IMR-90 (cell line): ENCODE measurements around the gene ZCCHC24. TPM values are rescaled to one million over a fixed set of nuclear protein-coding genes. Genes with fewer than 3 reads are reported as not detected.

Experiments
- ATAC-seq: fragments of 200-7000 bp; cut with Tn5 transposase; 2 replicates; pipeline ENCODE4 v1.9.1; 2020; ENCODE audit warnings: low read depth, mild to moderate bottlenecking, moderate library complexity
- BruUV-seq: library from RNA; stranded (reverse); fragments of 400-500 nt; replicated peaks from 2 replicates; lab custom pipeline; 2021; lab: Mats Ljungman, UMichigan
- CTCF ChIA-PET: fragments of 300-600 bp; formaldehyde crosslinking; extraction: SDS; loops from one replicate; lab custom pipeline; 2021; ENCODE audit warnings: antibody characterized with exemption; lab: Yijun Ruan, JAX
- POLR2A ChIA-PET: fragments of 300-600 bp; sonication (Branson Sonifier 250); formaldehyde crosslinking; loops from one replicate; lab custom pipeline; 2022; ENCODE audit warnings: antibody characterized with exemption; ENCODE audit not compliant: unreplicated experiment; lab: Charles Lee
- DNase-seq: peaks from one replicate; pipeline ENCODE4 v3.0.0; 2013
- H2AFZ ChIP-seq: replicated peaks from 2 replicates; pipeline ENCODE3; 2013; ENCODE audit warnings: low read length, mild to moderate bottlenecking; ENCODE audit not compliant: poor library complexity
- H2AK5ac ChIP-seq: 2 replicates; pipeline ENCODE4 v1.6.1; 2013; ENCODE audit warnings: low read depth, low read length, inconsistent platforms
- H2AK9ac ChIP-seq: replicated peaks from 2 replicates; pipeline ENCODE3; 2013; ENCODE audit warnings: mild to moderate bottlenecking, low read depth, low read length, moderate library complexity; ENCODE audit not compliant: poor library complexity
- H2BK120ac ChIP-seq: 2 replicates; pipeline ENCODE4 v1.6.1; 2013; ENCODE audit warnings: low read depth, low read length, inconsistent platforms
- H2BK15ac ChIP-seq: 3 replicates; pipeline ENCODE4 v1.6.1; 2013; ENCODE audit warnings: low read depth, low read length, inconsistent platforms
- H2BK20ac ChIP-seq: 2 replicates; pipeline ENCODE4 v1.6.1; 2013; ENCODE audit warnings: low read depth, mild to moderate bottlenecking, inconsistent platforms, low read length, moderate library complexity
- H2BK5ac ChIP-seq: 2 replicates; pipeline ENCODE4 v1.6.1; 2013; ENCODE audit warnings: mild to moderate bottlenecking, low read depth, low read length, inconsistent platforms; ENCODE audit not compliant: poor library complexity, severe bottlenecking
- H3K14ac ChIP-seq: replicated peaks from 2 replicates; pipeline ENCODE4 v1.6.1; 2013; ENCODE audit warnings: low read depth, low read length, inconsistent platforms
- H3K18ac ChIP-seq: 2 replicates; pipeline ENCODE4 v1.6.1; 2013; ENCODE audit warnings: low read depth, low read length, control low read depth
- H3K23ac ChIP-seq: 2 replicates; pipeline ENCODE4 v1.6.1; 2013; ENCODE audit warnings: low read depth, low read length, inconsistent platforms
- H3K27ac ChIP-seq: 2 replicates; pipeline ENCODE4 v1.5.1; 2013; ENCODE audit warnings: mild to moderate bottlenecking, control low read depth, low read length; ENCODE audit not compliant: insufficient read depth
- H3K27me3 ChIP-seq: 2 replicates; pipeline ENCODE4 v1.6.1; 2013; ENCODE audit warnings: low read length; ENCODE audit not compliant: control insufficient read depth, insufficient read depth
- H3K36me3 ChIP-seq: 2 replicates; pipeline ENCODE4 v1.6.1; 2013; ENCODE audit warnings: low read length, mixed read lengths; ENCODE audit not compliant: control insufficient read depth, insufficient read depth
- H3K4ac ChIP-seq: 2 replicates; pipeline ENCODE4 v1.6.1; 2013; ENCODE audit warnings: low read depth, low read length, inconsistent platforms
- H3K4me1 ChIP-seq: 2 replicates; pipeline ENCODE4 v1.6.1; 2013; ENCODE audit warnings: low read length, mixed read lengths; ENCODE audit not compliant: control insufficient read depth, insufficient read depth
- H3K4me2 ChIP-seq: 2 replicates; pipeline ENCODE4 v1.6.1; 2013; ENCODE audit warnings: low read depth, mild to moderate bottlenecking, control low read depth, low read length, moderate library complexity
- H3K4me3 ChIP-seq: 2 replicates; pipeline ENCODE4 v1.5.1; 2013; ENCODE audit warnings: low read depth, mild to moderate bottlenecking, control low read depth, low read length, moderate library complexity; ENCODE audit not compliant: insufficient read depth
- H3K56ac ChIP-seq: 2 replicates; pipeline ENCODE4 v1.6.1; 2013; ENCODE audit warnings: low read length, inconsistent platforms; ENCODE audit not compliant: insufficient read depth; ENCODE audit errors: extremely low read depth
- H3K79me1 ChIP-seq, 2 experiments: 2 replicates each; pipeline ENCODE4 v1.6.1; 2013; ENCODE audit warnings: low read length in 2 of 2, inconsistent platforms in 1 of 2, low read depth in 1 of 2
- H3K9ac ChIP-seq: 2 replicates; pipeline ENCODE4 v1.6.1; 2013; ENCODE audit warnings: low read depth, low read length, control low read depth
- H3K9me1 ChIP-seq: 2 replicates; pipeline ENCODE4 v1.6.1; 2013; ENCODE audit warnings: low read length, inconsistent platforms; ENCODE audit not compliant: insufficient read depth
- H3K9me3 ChIP-seq: 2 replicates; pipeline ENCODE4 v1.6.1; 2013; ENCODE audit warnings: low read length; ENCODE audit not compliant: control insufficient read depth, insufficient read depth
- H4K20me1 ChIP-seq: 2 replicates; pipeline ENCODE4 v1.6.1; 2013; ENCODE audit warnings: low read length, inconsistent platforms; ENCODE audit not compliant: insufficient read depth
- H4K5ac ChIP-seq: 2 replicates; pipeline ENCODE4 v1.6.1; 2013; ENCODE audit warnings: mild to moderate bottlenecking, low read depth, low read length, control low read depth
- H4K8ac ChIP-seq, 2 experiments: 2 replicates each; pipeline ENCODE4 v1.6.1; 2013; ENCODE audit warnings: low read depth in 2 of 2, low read length in 2 of 2, control low read depth in 1 of 2, inconsistent platforms in 1 of 2
- H4K91ac ChIP-seq: 2 replicates; pipeline ENCODE4 v1.6.1; 2013; ENCODE audit warnings: low read depth, low read length, inconsistent platforms; ENCODE audit not compliant: insufficient read depth
- BHLHE40 ChIP-seq: fragments of 150-350 bp; IDR thresholded peaks from 2 replicates; pipeline ENCODE4 v1.6.1; 2016; ENCODE audit warnings: mild to moderate bottlenecking, low read depth, low read length
- CEBPB ChIP-seq: IDR thresholded peaks from 2 replicates; pipeline ENCODE4 v1.6.1; 2012; ENCODE audit warnings: low read depth, low read length, improper control_type of control experiment
- CHD1 ChIP-seq: IDR thresholded peaks from 2 replicates; pipeline ENCODE4 v1.6.1; 2012; ENCODE audit warnings: low read depth, low read length, improper control_type of control experiment
- FOS ChIP-seq: fragments of 150-350 bp; IDR thresholded peaks from 2 replicates; pipeline ENCODE4 v1.6.1; 2016; ENCODE audit warnings: low read depth, low read length
- MAFK ChIP-seq: IDR thresholded peaks from 2 replicates; pipeline ENCODE4 v1.6.1; 2012; ENCODE audit warnings: low read depth, low read length, improper control_type of control experiment
- MAZ ChIP-seq: IDR thresholded peaks from 2 replicates; pipeline ENCODE4 v1.6.1; 2012; ENCODE audit warnings: low read depth, mild to moderate bottlenecking, low read length, improper control_type of control experiment, moderate library complexity, borderline replicate concordance
- MXI1 ChIP-seq: IDR thresholded peaks from 2 replicates; pipeline ENCODE4 v1.6.1; 2012; ENCODE audit warnings: low read depth, mild to moderate bottlenecking, low read length, moderate library complexity, borderline replicate concordance
- NFE2L2 ChIP-seq: fragments of 150-350 bp; IDR thresholded peaks from 2 replicates; pipeline ENCODE4 v1.6.1; 2016; ENCODE audit warnings: low read depth, mild to moderate bottlenecking, low read length
- POLR2A ChIP-seq: IDR thresholded peaks from 2 replicates; pipeline ENCODE4 v1.6.1; 2012; ENCODE audit warnings: mild to moderate bottlenecking, low read depth, low read length
- RAD21 ChIP-seq: IDR thresholded peaks from 2 replicates; pipeline ENCODE4 v1.6.1; 2012; ENCODE audit warnings: low read length, improper control_type of control experiment
- RFX5 ChIP-seq: IDR thresholded peaks from 2 replicates; pipeline ENCODE4 v1.8.0; 2012; ENCODE audit warnings: low read depth, mild to moderate bottlenecking, low read length, moderate library complexity
- SMC3 ChIP-seq: fragments of 150-350 bp; IDR thresholded peaks from 2 replicates; pipeline ENCODE4 v1.6.1; 2016; ENCODE audit warnings: low read depth, mild to moderate bottlenecking, antibody characterized with exemption, low read length, moderate library complexity
- WGBS, 2 experiments: methylation state at CpG; one replicate each; pipeline versions ENCODE4 v1.1.5 to v1.1.7; 2013; ENCODE audit warnings: missing lambda C conversion rate in 2 of 2; ENCODE audit not compliant: insufficient read length in 1 of 2; ENCODE audit errors: extremely low coverage in 2 of 2; 5-methylcytosine and 5-hydroxymethylcytosine counted together
- dilution Hi-C: fragments of 300-500 bp; cut with HindIII; formaldehyde crosslinking; loops from one replicate; pipeline ENCODE4 v1.14.3; 2018; ENCODE audit warnings: low sequenced_read_pairs; ENCODE audit not compliant: unreplicated experiment
- in situ Hi-C: fragments of 300-500 bp; cut with MboI; formaldehyde crosslinking; loops from 3 replicates; pipeline ENCODE4 v1.14.3; 2019; ENCODE audit warnings: low sequenced_read_pairs, inconsistent platforms, mixed read lengths
- intact Hi-C: fragments of 100-400 bp; cut with micrococcal nuclease; formaldehyde crosslinking; loops from 2 replicates; pipeline ENCODE4 v1.10.0; 2022
- polyA plus RNA-seq, 3 experiments: library from polyadenylated mRNA; depleted of rRNA; stranded (reverse); fragments of >200 nt; gene quantifications; 2 replicates each; pipeline ENCODE4 v1.2.3, GENCODE V29; 2012; ENCODE audit warnings: low replicate concordance in 1 of 3
- total RNA-seq: library from RNA; depleted of rRNA; stranded (reverse); fragments of >200 nt; gene quantifications from 2 replicates; pipeline ENCODE4 v1.2.3, GENCODE V29; 2012
- TF ChIP-seq, protein P1 (sequence below): fragments of 150-350 bp; IDR thresholded peaks from 2 replicates; pipeline ENCODE4 v1.6.1; 2017; ENCODE audit warnings: mild to moderate bottlenecking, antibody characterized with exemption, low read length, low read depth
- TF ChIP-seq, protein P2 (sequence below): conservative IDR thresholded peaks from 2 replicates; pipeline ENCODE4 v1.5.1; 2012; ENCODE audit warnings: mild to moderate bottlenecking, low read depth, low read length, improper control_type of control experiment
- TF ChIP-seq, protein P3 (sequence below): fragments of 150-350 bp; IDR thresholded peaks from 2 replicates; pipeline ENCODE4 v1.6.1; 2016; ENCODE audit warnings: low read depth, mild to moderate bottlenecking, low read length, moderate library complexity, borderline replicate concordance

ZCCHC24 gene
- total and polyA plus RNA-seq, 2 of the 4 experiments (the other 2 are of a cell fraction): 15.1 to 25.9 TPM

DNA sequence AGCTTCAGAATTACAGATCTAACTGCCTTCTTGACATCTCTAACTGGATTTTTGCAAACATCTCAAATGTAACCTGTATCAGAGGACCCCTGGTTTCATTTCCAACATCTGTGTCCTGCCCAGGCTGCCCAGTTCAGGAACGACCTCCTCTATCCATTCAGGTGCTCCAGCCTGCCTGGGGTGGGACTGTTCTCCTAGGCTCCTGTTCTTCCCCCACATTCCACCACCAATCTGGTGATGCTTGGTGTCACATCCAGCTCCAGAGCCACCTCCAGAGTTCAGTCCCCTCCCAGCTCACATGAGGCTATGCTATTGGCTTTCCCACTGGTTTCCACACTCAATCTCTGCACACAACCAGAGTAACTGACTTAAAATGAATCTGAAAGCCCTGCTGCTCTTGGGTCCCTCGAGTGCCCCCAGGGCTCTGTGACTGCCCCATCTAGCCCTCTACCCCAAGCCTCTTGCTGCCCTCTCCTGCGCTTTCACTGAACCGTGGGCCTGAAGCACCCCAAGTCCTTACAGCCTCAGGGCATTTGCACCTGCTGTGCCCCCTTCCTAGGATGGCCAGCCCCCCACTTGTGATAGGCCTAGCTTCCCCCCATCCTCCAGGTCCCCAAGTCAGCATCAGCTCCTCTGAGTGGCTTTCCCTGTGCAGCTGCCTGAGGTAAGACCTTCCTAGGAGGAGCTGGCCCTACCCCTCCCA, 52.1 kb downstream of the ZCCHC24 start:
- CTCF ChIA-PET: no interaction called here
- Histone ChIP-seq H2AK5ac (no peak overlapping the region), H3K79me1 (peaks cover 50 to 63% of the 10 kb centered on the region in 2 experiments), H2BK5ac (no peak overlapping the region), H4K91ac (no peak overlapping the region), H3K4me3 (no peak overlapping the region), H3K27ac (no peak overlapping the region), H4K20me1 (0 out of 2 replicates have a peak, but pooled peaks cover 3% of the 10 kb centered on the region), H2AFZ (no peak overlapping the region), H4K5ac (no peak overlapping the region), H3K4ac (no peak overlapping the region), H3K18ac (no peak overlapping the region), H2BK120ac (no peak overlapping the region), H2AK9ac (no peak overlapping the region), H2BK20ac (no peak overlapping the region), H4K8ac (no peak overlapping the region), H2BK15ac (no peak overlapping the region), H3K14ac (no peak overlapping the region), H3K9ac (no peak overlapping the region), H3K4me2 (no peak overlapping the region), H3K4me1 (peaks cover 10% of the 10 kb centered on the region), H3K36me3 (peaks cover 58% of the 10 kb centered on the region), H3K56ac (no peak overlapping the region), H3K9me1 (peaks cover 14% of the 10 kb centered on the region), H3K9me3 (no peaks in the 10 kb centered on the region), H3K23ac (no peak overlapping the region), H3K27me3 (no peaks in the 10 kb centered on the region)
- no peak for DNase-seq
- in situ Hi-C loops (loop anchor here (25.0 kb wide), 1 partner anchor 94 kb away; no protein-coding TSS in a partner anchor), intact Hi-C loops (no loop called here), dilution Hi-C loops (no loop called here)
- no TSS peak for BruUV-seq
- TF ChIP-seq SMC3: no peak
- TF ChIP-seq MAFK: no peak
- no peak for TF ChIP-seq BHLHE40
- no peak for TF ChIP-seq NFE2L2
- no peak for TF ChIP-seq CEBPB
- TF ChIP-seq MXI1: no peak
- TF ChIP-seq FOS: no peak
- TF ChIP-seq RFX5: no peak
- TF ChIP-seq POLR2A: no peak
- TF ChIP-seq CHD1: no peak
- no peak for TF ChIP-seq RAD21
- TF ChIP-seq, protein P1, sequence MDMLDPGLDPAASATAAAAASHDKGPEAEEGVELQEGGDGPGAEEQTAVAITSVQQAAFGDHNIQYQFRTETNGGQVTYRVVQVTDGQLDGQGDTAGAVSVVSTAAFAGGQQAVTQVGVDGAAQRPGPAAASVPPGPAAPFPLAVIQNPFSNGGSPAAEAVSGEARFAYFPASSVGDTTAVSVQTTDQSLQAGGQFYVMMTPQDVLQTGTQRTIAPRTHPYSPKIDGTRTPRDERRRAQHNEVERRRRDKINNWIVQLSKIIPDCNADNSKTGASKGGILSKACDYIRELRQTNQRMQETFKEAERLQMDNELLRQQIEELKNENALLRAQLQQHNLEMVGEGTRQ: no peak
- TF ChIP-seq MAZ: no peak
- TF ChIP-seq, protein P2, sequence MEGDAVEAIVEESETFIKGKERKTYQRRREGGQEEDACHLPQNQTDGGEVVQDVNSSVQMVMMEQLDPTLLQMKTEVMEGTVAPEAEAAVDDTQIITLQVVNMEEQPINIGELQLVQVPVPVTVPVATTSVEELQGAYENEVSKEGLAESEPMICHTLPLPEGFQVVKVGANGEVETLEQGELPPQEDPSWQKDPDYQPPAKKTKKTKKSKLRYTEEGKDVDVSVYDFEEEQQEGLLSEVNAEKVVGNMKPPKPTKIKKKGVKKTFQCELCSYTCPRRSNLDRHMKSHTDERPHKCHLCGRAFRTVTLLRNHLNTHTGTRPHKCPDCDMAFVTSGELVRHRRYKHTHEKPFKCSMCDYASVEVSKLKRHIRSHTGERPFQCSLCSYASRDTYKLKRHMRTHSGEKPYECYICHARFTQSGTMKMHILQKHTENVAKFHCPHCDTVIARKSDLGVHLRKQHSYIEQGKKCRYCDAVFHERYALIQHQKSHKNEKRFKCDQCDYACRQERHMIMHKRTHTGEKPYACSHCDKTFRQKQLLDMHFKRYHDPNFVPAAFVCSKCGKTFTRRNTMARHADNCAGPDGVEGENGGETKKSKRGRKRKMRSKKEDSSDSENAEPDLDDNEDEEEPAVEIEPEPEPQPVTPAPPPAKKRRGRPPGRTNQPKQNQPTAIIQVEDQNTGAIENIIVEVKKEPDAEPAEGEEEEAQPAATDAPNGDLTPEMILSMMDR: no peak
- TF ChIP-seq, protein P3, sequence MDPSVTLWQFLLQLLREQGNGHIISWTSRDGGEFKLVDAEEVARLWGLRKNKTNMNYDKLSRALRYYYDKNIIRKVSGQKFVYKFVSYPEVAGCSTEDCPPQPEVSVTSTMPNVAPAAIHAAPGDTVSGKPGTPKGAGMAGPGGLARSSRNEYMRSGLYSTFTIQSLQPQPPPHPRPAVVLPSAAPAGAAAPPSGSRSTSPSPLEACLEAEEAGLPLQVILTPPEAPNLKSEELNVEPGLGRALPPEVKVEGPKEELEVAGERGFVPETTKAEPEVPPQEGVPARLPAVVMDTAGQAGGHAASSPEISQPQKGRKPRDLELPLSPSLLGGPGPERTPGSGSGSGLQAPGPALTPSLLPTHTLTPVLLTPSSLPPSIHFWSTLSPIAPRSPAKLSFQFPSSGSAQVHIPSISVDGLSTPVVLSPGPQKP: no peak
- no peak for ATAC-seq
- 93% methylated on average over 4 of the region's 4 CpGs; no CpG with 5 or more reads in 1 of the 2 experiments for WGBS, 2 experiments
- POLR2A ChIA-PET: no interaction called here
